Mammary epithelial cell (primary cell): ENCODE measurements around the gene MACROD1.

Experiments used
- CTCF ChIP-seq, 2 donors: IDR thresholded peaks in 1 of 2; conservative IDR thresholded peaks in 1 of 2; 2 replicates each; pipeline ENCODE4 v1.5.1; 2011 to 2012; ENCODE audit warnings: inconsistent platforms in 2 of 2, low read length in 2 of 2, mild to moderate bottlenecking in 2 of 2, control low read depth in 1 of 2, low read depth in 1 of 2; ENCODE audit not compliant: insufficient read depth in 1 of 2; ENCODE audit errors: extremely low read depth in 1 of 2
- EZH2 ChIP-seq: IDR thresholded peaks from 2 replicates; pipeline ENCODE4 v1.6.1; 2012; ENCODE audit warnings: low read length, inconsistent platforms, borderline replicate concordance

- no peak for TF ChIP-seq EZH2
- no peak for TF ChIP-seq CTCF (conservative IDR thresholded peaks at IDR 0.05 in 1 of 2, IDR thresholded peaks at IDR 0.05 in 1 of 2; ENCODE audit: extremely low read depth in 1 of 2, insufficient read depth in 1 of 2, low read depth in 1 of 2, low read length in 2 of 2)
Observed at GRCh38 chr11:64004590-64004984, 161.3 kb downstream of the MACROD1 start.
